ENCODE data around the gene ERBIN. TPM values are rescaled to one million over a fixed set of nuclear protein-coding genes. Genes with fewer than 3 reads are reported as not detected.

The ERBIN gene
- total and polyA plus RNA-seq, 2 of the 4 experiments (the other 2 are of a cell fraction) = 25.8 to 70.1 TPM

DNA sequence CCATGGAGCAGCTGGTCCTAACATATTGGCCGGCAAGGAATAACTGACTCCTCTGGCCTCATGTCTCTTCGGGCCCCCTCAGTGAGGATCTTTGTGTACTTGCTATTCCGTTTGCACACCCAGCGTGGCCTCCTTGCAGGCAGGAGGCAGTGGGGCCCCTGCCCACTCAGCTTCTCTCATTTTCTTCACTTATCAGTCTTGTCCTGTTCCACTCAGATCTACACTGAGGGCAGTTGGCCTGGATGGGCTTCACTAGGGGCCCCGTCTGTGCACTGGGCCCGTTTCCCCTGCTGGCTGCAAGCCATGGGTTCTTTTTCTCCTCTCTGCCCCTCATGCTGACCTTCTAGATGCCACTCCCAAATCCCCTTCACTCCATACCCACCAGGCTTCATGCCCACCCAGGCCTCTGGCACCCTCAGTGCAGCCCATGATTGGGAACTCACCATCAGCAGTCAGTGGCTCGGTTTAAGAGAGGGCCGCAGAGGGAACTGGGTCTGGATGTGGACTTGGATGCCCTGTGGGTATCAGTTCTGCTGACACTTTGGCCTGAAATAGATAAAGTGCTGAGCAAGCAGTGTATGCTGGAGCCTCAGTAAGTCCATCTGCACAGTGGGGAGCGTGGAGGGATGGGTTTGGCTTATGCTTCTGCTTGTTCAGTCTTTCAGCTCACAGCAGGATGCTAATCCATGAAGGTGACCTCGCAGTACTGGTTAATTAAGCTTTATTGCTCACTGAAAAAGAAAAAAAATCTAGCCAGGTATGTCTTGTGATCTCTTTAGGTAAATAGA lies 57.9 kb downstream of the ERBIN start:
- Histone ChIP-seq H2AFZ (replicated peaks; ENCODE audit: low read length, poor library complexity) (no peak overlapping the region), H3K23ac (ENCODE audit: low read depth, low read length) (no peak overlapping the region), H3K79me1 (ENCODE audit: low read depth in 1 of 2, low read length in 2 of 2) (peaks cover 3 to 71% of the 10 kb centered on the region in 2 experiments; a peak in 3 of 4 replicates), H4K91ac (ENCODE audit: insufficient read depth, low read depth, low read length) (no peak overlapping the region), H2BK20ac (ENCODE audit: low read depth, low read length) (no peak overlapping the region), H2AK9ac (replicated peaks; ENCODE audit: low read depth, low read length, poor library complexity) (no peak overlapping the region), H4K8ac (ENCODE audit: low read depth in 2 of 2, low read length in 2 of 2) (no peak overlapping the region), H3K4me2 (ENCODE audit: low read depth, low read length) (no peak overlapping the region), H3K9ac (ENCODE audit: low read depth, low read length) (no peak overlapping the region), H2BK120ac (ENCODE audit: low read depth, low read length) (no peak overlapping the region), H3K56ac (ENCODE audit: extremely low read depth, insufficient read depth, low read length) (no peak overlapping the region), H3K4me1 (ENCODE audit: control insufficient read depth, insufficient read depth, low read length) (peaks cover 22% of the 10 kb centered on the region), H2BK5ac (ENCODE audit: low read depth, low read length, poor library complexity, severe bottlenecking) (no peak overlapping the region), H3K27ac (ENCODE audit: insufficient read depth, low read length) (no peak overlapping the region; the same call in 1 of the 2 replicates), H4K20me1 (ENCODE audit: insufficient read depth, low read length) (peaks cover 75% of the 10 kb centered on the region), H3K4ac (ENCODE audit: low read depth, low read length) (no peak overlapping the region), H2AK5ac (ENCODE audit: low read depth, low read length) (no peak overlapping the region), H3K9me3 (ENCODE audit: control insufficient read depth, insufficient read depth, low read length) (no peaks in the 10 kb centered on the region), H3K18ac (ENCODE audit: low read depth, low read length) (no peak overlapping the region), H3K14ac (replicated peaks; ENCODE audit: low read depth, low read length) (no peak overlapping the region), H3K27me3 (ENCODE audit: control insufficient read depth, insufficient read depth, low read length) (no peaks in the 10 kb centered on the region), H2BK15ac (ENCODE audit: low read depth, low read length) (no peak overlapping the region), H3K9me1 (ENCODE audit: insufficient read depth, low read length) (peaks cover 33% of the 10 kb centered on the region), H4K5ac (ENCODE audit: low read depth, low read length) (no peak overlapping the region), H3K36me3 (ENCODE audit: control insufficient read depth, insufficient read depth, low read length) (peaks cover 5% of the 10 kb centered on the region; the same call in 1 of the 2 replicates), H3K4me3 (ENCODE audit: insufficient read depth, low read depth, low read length) (no peak overlapping the region)
- WGBS, 2 experiments (ENCODE audit: extremely low coverage in 2 of 2, insufficient read length in 1 of 2) = no CpG with 5 or more reads among the region's 10 CpGs
- dilution Hi-C loops (cut with HindIII; ENCODE audit: low sequenced_read_pairs, unreplicated experiment) = no loop called here
- in situ Hi-C loops (cut with MboI; ENCODE audit: low sequenced_read_pairs) = no loop called here
- DNase-seq (no peak), ATAC-seq (ENCODE audit: low read depth) (no peak)
- ChIA-PET CTCF (no interaction called here), POLR2A (ENCODE audit: unreplicated experiment) (no interaction called here)
- TF ChIP-seq MXI1 (IDR thresholded peaks at IDR 0.05; ENCODE audit: borderline replicate concordance, low read depth, low read length) = no peak
- TF ChIP-seq MAFK (IDR thresholded peaks at IDR 0.05; ENCODE audit: low read depth, low read length) = peak; percentile 71
- no TSS peak for BruUV-seq (replicated peaks)
- intact Hi-C loops (cut with micrococcal nuclease) = no loop called here
